ENCODE data around the gene TSPAN14. TPM values are rescaled to one million over a fixed set of nuclear protein-coding genes. Genes with fewer than 3 reads are reported as not detected.

The TSPAN14 gene
- total and polyA plus RNA-seq, 12 donors: 16.9 to 57.2 (median 27.6) TPM

- H3K4me1 ChIP-seq: peaks cover 53 to 100% (median 96%) of the 10 kb centered on the region in 9 donors
- peaks cover 0 to 13% (median 0%) of the 10 kb centered on the region in 9 donors for H3K36me3 ChIP-seq
- H3K27me3 ChIP-seq: no peaks in the 10 kb centered on the region
- H3K9me3 ChIP-seq: peaks cover 0 to 4% (median 0%) of the 10 kb centered on the region in 11 donors
- H3K4me3 ChIP-seq: no peak overlapping the region
- H3K27ac ChIP-seq: peak overlapping the region in 8 of 10 donors; percentile 49 to 92 (median 82)
- ATAC-seq: no peak
- WGBS, 2 donors: 89 to 94% methylated on average over 3 of the region's 3 CpGs
- DNase-seq: no peak
- TF ChIP-seq, protein P1, sequence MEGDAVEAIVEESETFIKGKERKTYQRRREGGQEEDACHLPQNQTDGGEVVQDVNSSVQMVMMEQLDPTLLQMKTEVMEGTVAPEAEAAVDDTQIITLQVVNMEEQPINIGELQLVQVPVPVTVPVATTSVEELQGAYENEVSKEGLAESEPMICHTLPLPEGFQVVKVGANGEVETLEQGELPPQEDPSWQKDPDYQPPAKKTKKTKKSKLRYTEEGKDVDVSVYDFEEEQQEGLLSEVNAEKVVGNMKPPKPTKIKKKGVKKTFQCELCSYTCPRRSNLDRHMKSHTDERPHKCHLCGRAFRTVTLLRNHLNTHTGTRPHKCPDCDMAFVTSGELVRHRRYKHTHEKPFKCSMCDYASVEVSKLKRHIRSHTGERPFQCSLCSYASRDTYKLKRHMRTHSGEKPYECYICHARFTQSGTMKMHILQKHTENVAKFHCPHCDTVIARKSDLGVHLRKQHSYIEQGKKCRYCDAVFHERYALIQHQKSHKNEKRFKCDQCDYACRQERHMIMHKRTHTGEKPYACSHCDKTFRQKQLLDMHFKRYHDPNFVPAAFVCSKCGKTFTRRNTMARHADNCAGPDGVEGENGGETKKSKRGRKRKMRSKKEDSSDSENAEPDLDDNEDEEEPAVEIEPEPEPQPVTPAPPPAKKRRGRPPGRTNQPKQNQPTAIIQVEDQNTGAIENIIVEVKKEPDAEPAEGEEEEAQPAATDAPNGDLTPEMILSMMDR (IDR thresholded peaks at IDR 0.05): no peak
- intact Hi-C loops (cut with DNase I): loop anchor here in 4 of 10 donors (1.0 to 5.0 kb wide), 4 partner anchors 33 to 114 kb away; no protein-coding TSS in a partner anchor
Measured at GRCh38 chr10:80501381-80501912, 47.3 kb downstream of the TSPAN14 start.

- peak overlapping the region in 8 of 10 donors; percentile 49 to 92 (median 82) for H3K27ac ChIP-seq
- no peak for DNase-seq
- no peaks in the 10 kb centered on the region for H3K9me3 ChIP-seq
- H3K27me3 ChIP-seq: no peaks in the 10 kb centered on the region
- H3K4me1 ChIP-seq: peaks cover 58 to 100% (median 100%) of the 10 kb centered on the region in 9 donors
- ATAC-seq: no peak
- intact Hi-C loops (cut with DNase I): loop anchor here in 5 of 10 donors (1.0 to 5.0 kb wide), 6 partner anchors 34 to 115 kb away; partner anchors contain the start of gene TSPAN14 (in 1 of the 5)
- 62 to 73% methylated on average over 13 of the region's 13 CpGs for WGBS, 2 donors
- H3K4me3 ChIP-seq: no peak overlapping the region
- peaks cover 0 to 16% (median under 1%) of the 10 kb centered on the region in 9 donors for H3K36me3 ChIP-seq
- TF ChIP-seq, protein P1 (IDR thresholded peaks at IDR 0.05): no peak
Measured at GRCh38 chr10:80501913-80502521, 47.9 kb downstream of the TSPAN14 start.

- Histone ChIP-seq H3K27me3 (no peaks in the 10 kb centered on the region), H3K4me3 (no peak overlapping the region), H3K27ac (peak overlapping the region; percentile 19 to 92 (median 78)), H3K36me3 (peaks cover 0 to 25% (median 4%) of the 10 kb centered on the region in 9 donors), H3K4me1 (peaks cover 55 to 100% (median 98%) of the 10 kb centered on the region in 9 donors), H3K9me3 (no peaks in the 10 kb centered on the region)
- DNase-seq: no peak
- WGBS, 2 donors: 69 to 82% methylated on average over 13 of the region's 13 CpGs
- intact Hi-C loops (cut with DNase I): loop anchor here in 5 of 10 donors (2.0 to 5.0 kb wide), 5 partner anchors 36 to 116 kb away; partner anchors contain the start of gene TSPAN14 (in 1 of the 5)
- no peak for ATAC-seq
- TF ChIP-seq, protein P1 (IDR thresholded peaks at IDR 0.05): no peak
Measured at GRCh38 chr10:80502621-80503583, 48.8 kb downstream of the TSPAN14 start.

All from heart right ventricle (tissue), 16 donors.